ENCODE measurements around the gene DTNBP1. TPM values are rescaled to one million over a fixed set of nuclear protein-coding genes. Genes with fewer than 3 reads are reported as not detected.

Gene DTNBP1
- total RNA-seq, 4 donors from 2014 or later, result 12.8 to 58.6 (median 26.2) TPM

- TF ChIP-seq POLR2A (IDR thresholded peaks at IDR 0.05), result no peak
- TF ChIP-seq, protein P1, sequence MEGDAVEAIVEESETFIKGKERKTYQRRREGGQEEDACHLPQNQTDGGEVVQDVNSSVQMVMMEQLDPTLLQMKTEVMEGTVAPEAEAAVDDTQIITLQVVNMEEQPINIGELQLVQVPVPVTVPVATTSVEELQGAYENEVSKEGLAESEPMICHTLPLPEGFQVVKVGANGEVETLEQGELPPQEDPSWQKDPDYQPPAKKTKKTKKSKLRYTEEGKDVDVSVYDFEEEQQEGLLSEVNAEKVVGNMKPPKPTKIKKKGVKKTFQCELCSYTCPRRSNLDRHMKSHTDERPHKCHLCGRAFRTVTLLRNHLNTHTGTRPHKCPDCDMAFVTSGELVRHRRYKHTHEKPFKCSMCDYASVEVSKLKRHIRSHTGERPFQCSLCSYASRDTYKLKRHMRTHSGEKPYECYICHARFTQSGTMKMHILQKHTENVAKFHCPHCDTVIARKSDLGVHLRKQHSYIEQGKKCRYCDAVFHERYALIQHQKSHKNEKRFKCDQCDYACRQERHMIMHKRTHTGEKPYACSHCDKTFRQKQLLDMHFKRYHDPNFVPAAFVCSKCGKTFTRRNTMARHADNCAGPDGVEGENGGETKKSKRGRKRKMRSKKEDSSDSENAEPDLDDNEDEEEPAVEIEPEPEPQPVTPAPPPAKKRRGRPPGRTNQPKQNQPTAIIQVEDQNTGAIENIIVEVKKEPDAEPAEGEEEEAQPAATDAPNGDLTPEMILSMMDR (IDR thresholded peaks at IDR 0.05), result no peak
- Histone ChIP-seq H3K9me3 (no peaks in the 10 kb centered on the region), H3K27me3 (no peaks in the 10 kb centered on the region), H3K27ac (peak overlapping the region in 1 of 4 donors; percentile 66), H3K4me1 (peaks cover 0 to 5% (median 0%) of the 10 kb centered on the region in 4 donors), H3K4me3 (no peak overlapping the region), H3K36me3 (no peaks in the 10 kb centered on the region)
- DNase-seq, result no peak
Measured at GRCh38 chr6:15477746-15478145, 185.1 kb downstream of the DTNBP1 start.

GRCh38 chr6:15476631-15477380 is 186.0 kb downstream of the DTNBP1 start:
- Histone ChIP-seq H3K4me3 (no peak overlapping the region), H3K36me3 (no peaks in the 10 kb centered on the region), H3K27ac (peak overlapping the region in 3 of 4 donors; percentile 20 to 66 (median 52)), H3K9me3 (no peaks in the 10 kb centered on the region), H3K4me1 (peaks cover 0 to 5% (median 0%) of the 10 kb centered on the region in 4 donors), H3K27me3 (no peaks in the 10 kb centered on the region)
- no peak for DNase-seq
- TF ChIP-seq, protein P1 (IDR thresholded peaks at IDR 0.05), result no peak
- no peak for TF ChIP-seq POLR2A (IDR thresholded peaks at IDR 0.05)

DNA sequence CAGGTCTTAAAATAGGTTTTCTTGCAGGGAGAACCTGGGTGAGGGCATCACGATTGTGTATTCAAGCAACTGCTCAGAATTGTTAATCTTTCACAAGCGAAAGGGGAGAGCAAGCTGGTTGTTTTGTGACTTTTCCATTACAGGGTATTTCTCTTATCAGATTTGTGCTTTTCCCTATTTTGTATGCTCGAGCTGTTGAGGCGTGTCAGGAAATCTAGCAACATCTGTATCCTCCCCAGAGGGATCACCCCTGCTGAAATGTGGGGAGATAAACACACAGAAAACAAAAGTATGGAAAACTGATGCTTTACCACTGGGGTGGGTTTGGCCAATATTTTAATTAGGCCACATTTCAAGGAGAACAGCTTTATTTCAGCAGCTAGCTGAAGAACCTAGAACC is 187.0 kb downstream of the DTNBP1 start:
- TF ChIP-seq, protein P1 (IDR thresholded peaks at IDR 0.05), result no peak
- TF ChIP-seq POLR2A (IDR thresholded peaks at IDR 0.05), result no peak
- peak overlapping the region in 2 of 4 donors; percentile 35 to 66 for H3K27ac ChIP-seq
- H3K9me3 ChIP-seq, result no peaks in the 10 kb centered on the region
- no peaks in the 10 kb centered on the region for H3K36me3 ChIP-seq
- no peaks in the 10 kb centered on the region for H3K27me3 ChIP-seq
- no peak overlapping the region for H3K4me3 ChIP-seq
- peaks cover 0 to 5% (median 0%) of the 10 kb centered on the region in 4 donors for H3K4me1 ChIP-seq
- DNase-seq, result no peak

GRCh38 chr6:15475261-15475660 is 187.6 kb downstream of the DTNBP1 start:
- Histone ChIP-seq H3K27me3 (no peaks in the 10 kb centered on the region), H3K4me1 (peaks cover 0 to 5% (median 0%) of the 10 kb centered on the region in 4 donors), H3K4me3 (no peak overlapping the region), H3K9me3 (no peaks in the 10 kb centered on the region), H3K27ac (no peak overlapping the region), H3K36me3 (peaks cover 0 to 3% (median 0%) of the 10 kb centered on the region in 3 donors)
- TF ChIP-seq POLR2A (IDR thresholded peaks at IDR 0.05), result no peak
- TF ChIP-seq, protein P1 (IDR thresholded peaks at IDR 0.05), result no peak
- DNase-seq, result no peak

GRCh38 chr6:15474196-15474595 is 188.6 kb downstream of the DTNBP1 start:
- Histone ChIP-seq H3K4me1 (peaks cover 0 to 5% (median 0%) of the 10 kb centered on the region in 4 donors), H3K4me3 (no peak overlapping the region), H3K9me3 (no peaks in the 10 kb centered on the region), H3K36me3 (peaks cover 0 to 11% (median 0%) of the 10 kb centered on the region in 3 donors), H3K27ac (peak overlapping the region in 2 of 4 donors; percentile 8 to 13), H3K27me3 (no peaks in the 10 kb centered on the region)
- no peak for DNase-seq
- no peak for TF ChIP-seq POLR2A (IDR thresholded peaks at IDR 0.05)
- TF ChIP-seq, protein P1 (IDR thresholded peaks at IDR 0.05), result no peak

All from Peyer's patch (tissue), 4 donors.